GM10266 (cell line): ENCODE data around the gene FUBP3.
A peak's percentile ranks its signal among the peaks of the same experiment; 100 is the strongest.

ENCODE experiments used
- DNase-seq: peaks from one replicate; pipeline ENCODE4 v3.0.0; 2012; ENCODE audit errors: extremely low spot score
- CTCF ChIP-seq: IDR thresholded peaks from 2 replicates; pipeline ENCODE4 v1.5.1; 2012; ENCODE audit warnings: mild to moderate bottlenecking, low read depth; ENCODE audit not compliant: control insufficient read depth, insufficient read depth; ENCODE audit errors: missing control alignments

FUBP3 gene

GRCh38 chr9:130578865-130579737, at the start of gene FUBP3:
TSS of gene FUBP3 (plus strand) at chr9:130579577. CDS start at chr9:130579681, 104 bp downstream.
- TF ChIP-seq CTCF: no peak
- DNase-seq: peak; percentile 98

GRCh38 chr9:130530938-130531337, 48.4 kb upstream of the FUBP3 start:
- no peak for TF ChIP-seq CTCF

GRCh38 chr9:130531670-130532069, 47.7 kb upstream of the FUBP3 start:
- no peak for DNase-seq
- TF ChIP-seq CTCF: no peak

More at GRCh38 chr9:130530938-130531337, 48.4 kb upstream of the FUBP3 start:
- no peak for DNase-seq

- DNase-seq: no peak
These were observed 46.8 kb upstream of the FUBP3 start for GRCh38 chr9:130532426-130533080.

GRCh38 chr9:130535818-130536521, 43.4 kb upstream of the FUBP3 start:
- DNase-seq: no peak
- no peak for TF ChIP-seq CTCF

More at GRCh38 chr9:130532426-130533080, 46.8 kb upstream of the FUBP3 start:
- no peak for TF ChIP-seq CTCF

GRCh38 chr9:130536701-130537107, 42.7 kb upstream of the FUBP3 start:
- TF ChIP-seq CTCF: no peak
- no peak for DNase-seq
